ENCODE results near the gene KDM1A. TPM values are rescaled to one million over a fixed set of nuclear protein-coding genes. Genes with fewer than 3 reads are reported as not detected.

The KDM1A gene
- total RNA-seq, 2 experiments from 2014 or later, result 38.3 to 42.4 TPM

GRCh38 chr1:22971611-22972405 is 47.5 kb upstream of the KDM1A start:
- Histone ChIP-seq H3K4me3 (ENCODE audit: low read length) (no peak overlapping the region), H3K27me3 (ENCODE audit: control insufficient read depth in 1 of 2, insufficient read depth in 2 of 2, low read length in 2 of 2) (peaks cover 23 to 39% of the 10 kb centered on the region in 2 experiments), H3K27ac (ENCODE audit: low read depth in 1 of 2, low read length in 2 of 2) (no peak overlapping the region), H3K9me3 (ENCODE audit: control insufficient read depth in 1 of 2, insufficient read depth in 1 of 2, low read length in 2 of 2) (peaks cover under 1 to 5% of the 10 kb centered on the region in 2 experiments), H3K4me1 (ENCODE audit: insufficient read depth, low read length) (no peaks in the 10 kb centered on the region), H3K36me3 (ENCODE audit: insufficient read depth, low read length) (no peaks in the 10 kb centered on the region)
- Mint-ChIP-seq H3K4me1 (ENCODE audit: low read depth) (no peaks in the 10 kb centered on the region), H3K9me3 (no peaks in the 10 kb centered on the region), H3K4me3 (no peak overlapping the region), H3K27ac (no peak overlapping the region), H3K27me3 (peaks cover 71% of the 10 kb centered on the region), H3K36me3 (ENCODE audit: low read depth) (no peaks in the 10 kb centered on the region)
- ChIA-PET POLR2A (interaction anchor here (1.2 kb wide), 1 partner anchor 212 kb away, joined by 3 read pairs; no protein-coding TSS in a partner anchor), CTCF (no interaction called here)
- intact Hi-C loops (cut with DNase I, micrococcal nuclease), result loop anchor here in 1 of 2 experiments (10.0 kb wide), 1 partner anchor 213 kb away; no protein-coding TSS in a partner anchor
- ATAC-seq (ENCODE audit: poor library complexity) (no peak), DNase-seq (no peak)
- TF ChIP-seq, protein P1, sequence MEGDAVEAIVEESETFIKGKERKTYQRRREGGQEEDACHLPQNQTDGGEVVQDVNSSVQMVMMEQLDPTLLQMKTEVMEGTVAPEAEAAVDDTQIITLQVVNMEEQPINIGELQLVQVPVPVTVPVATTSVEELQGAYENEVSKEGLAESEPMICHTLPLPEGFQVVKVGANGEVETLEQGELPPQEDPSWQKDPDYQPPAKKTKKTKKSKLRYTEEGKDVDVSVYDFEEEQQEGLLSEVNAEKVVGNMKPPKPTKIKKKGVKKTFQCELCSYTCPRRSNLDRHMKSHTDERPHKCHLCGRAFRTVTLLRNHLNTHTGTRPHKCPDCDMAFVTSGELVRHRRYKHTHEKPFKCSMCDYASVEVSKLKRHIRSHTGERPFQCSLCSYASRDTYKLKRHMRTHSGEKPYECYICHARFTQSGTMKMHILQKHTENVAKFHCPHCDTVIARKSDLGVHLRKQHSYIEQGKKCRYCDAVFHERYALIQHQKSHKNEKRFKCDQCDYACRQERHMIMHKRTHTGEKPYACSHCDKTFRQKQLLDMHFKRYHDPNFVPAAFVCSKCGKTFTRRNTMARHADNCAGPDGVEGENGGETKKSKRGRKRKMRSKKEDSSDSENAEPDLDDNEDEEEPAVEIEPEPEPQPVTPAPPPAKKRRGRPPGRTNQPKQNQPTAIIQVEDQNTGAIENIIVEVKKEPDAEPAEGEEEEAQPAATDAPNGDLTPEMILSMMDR (IDR thresholded peaks at IDR 0.05), result no peak

- DNase-seq (no peak), ATAC-seq (ENCODE audit: poor library complexity) (no peak)
- ChIA-PET CTCF (no interaction called here), POLR2A (no interaction called here)
- no peaks in the 10 kb centered on the region for H3K36me3 ChIP-seq (ENCODE audit: insufficient read depth, low read length)
- no peak within 1 kb of the TSS for H3K27ac ChIP-seq (ENCODE audit: low read depth in 1 of 2, low read length in 2 of 2)
- H3K9me3 ChIP-seq (ENCODE audit: control insufficient read depth in 1 of 2, insufficient read depth in 1 of 2, low read length in 2 of 2), result no peaks in the 10 kb centered on the region
- peaks cover 23 to 39% of the 10 kb centered on the region in 2 experiments for H3K27me3 ChIP-seq (ENCODE audit: control insufficient read depth in 1 of 2, insufficient read depth in 2 of 2, low read length in 2 of 2)
- H3K27ac Mint-ChIP-seq, result no peak within 1 kb of the TSS
- no peaks in the 10 kb centered on the region for H3K4me1 Mint-ChIP-seq (ENCODE audit: low read depth)
- H3K4me3 Mint-ChIP-seq, result no peak within 1 kb of the TSS
- no peaks in the 10 kb centered on the region for H3K36me3 Mint-ChIP-seq (ENCODE audit: low read depth)
- H3K4me3 ChIP-seq (ENCODE audit: low read length), result no peak within 1 kb of the TSS
- H3K4me1 ChIP-seq (ENCODE audit: insufficient read depth, low read length), result no peaks in the 10 kb centered on the region
- TF ChIP-seq, protein P1 (IDR thresholded peaks at IDR 0.05), result no peak
- H3K27me3 Mint-ChIP-seq, result peaks cover 70% of the 10 kb centered on the region
- H3K9me3 Mint-ChIP-seq, result no peaks in the 10 kb centered on the region
- intact Hi-C loops (cut with DNase I, micrococcal nuclease), result loop anchor here in 1 of 2 experiments (10.0 kb wide), 1 partner anchor 212 kb away; no protein-coding TSS in a partner anchor
Measured at GRCh38 chr1:22972760-22973159, 46.5 kb upstream of the KDM1A start, which contains the start of gene LACTBL1. TSS of gene LACTBL1 (minus strand) at chr1:22972866. CDS start at chr1:22972316, 550 bp downstream.

- Histone ChIP-seq H3K27me3 (ENCODE audit: control insufficient read depth in 1 of 2, insufficient read depth in 2 of 2, low read length in 2 of 2) (peaks cover 12 to 16% of the 10 kb centered on the region in 2 experiments), H3K9me3 (ENCODE audit: control insufficient read depth in 1 of 2, insufficient read depth in 1 of 2, low read length in 2 of 2) (no peaks in the 10 kb centered on the region), H3K36me3 (ENCODE audit: insufficient read depth, low read length) (no peaks in the 10 kb centered on the region), H3K4me3 (ENCODE audit: low read length) (no peak overlapping the region), H3K4me1 (ENCODE audit: insufficient read depth, low read length) (no peaks in the 10 kb centered on the region), H3K27ac (ENCODE audit: low read depth in 1 of 2, low read length in 2 of 2) (no peak overlapping the region)
- ChIA-PET POLR2A (no interaction called here), CTCF (no interaction called here)
- Mint-ChIP-seq H3K27ac (no peak overlapping the region), H3K36me3 (ENCODE audit: low read depth) (no peaks in the 10 kb centered on the region), H3K27me3 (peaks cover 46% of the 10 kb centered on the region), H3K9me3 (no peaks in the 10 kb centered on the region), H3K4me1 (ENCODE audit: low read depth) (no peaks in the 10 kb centered on the region), H3K4me3 (no peak overlapping the region)
- ATAC-seq (ENCODE audit: poor library complexity), result no peak
- intact Hi-C loops (cut with DNase I, micrococcal nuclease), result loop anchor here in 1 of 2 experiments (10.0 kb wide), 1 partner anchor 209 kb away; no protein-coding TSS in a partner anchor
- DNase-seq, result no peak
- TF ChIP-seq, protein P1 (IDR thresholded peaks at IDR 0.05), result no peak
Measured at GRCh38 chr1:22975694-22976093, 43.6 kb upstream of the KDM1A start.
